OCI-LY7 (cell line): ENCODE data around the gene MCUB.

Experiments used
- CTCF ChIP-seq: fragments of 200-600 bp; sonication (generic); conservative IDR thresholded peaks from 2 replicates; pipeline ENCODE4 v1.5.1; 2014; ENCODE audit warnings: mild to moderate bottlenecking, antibody characterized with exemption, low read length, moderate library complexity, mixed read lengths
- EZH2phosphoT487 ChIP-seq: fragments of 200-600 bp; sonication (generic); IDR thresholded peaks from 2 replicates; pipeline ENCODE4 v1.6.1; 2018; ENCODE audit warnings: low read depth, borderline replicate concordance, mild to moderate bottlenecking, mixed run types, antibody characterized with exemption, low read length, moderate library complexity, mixed read lengths

DNA sequence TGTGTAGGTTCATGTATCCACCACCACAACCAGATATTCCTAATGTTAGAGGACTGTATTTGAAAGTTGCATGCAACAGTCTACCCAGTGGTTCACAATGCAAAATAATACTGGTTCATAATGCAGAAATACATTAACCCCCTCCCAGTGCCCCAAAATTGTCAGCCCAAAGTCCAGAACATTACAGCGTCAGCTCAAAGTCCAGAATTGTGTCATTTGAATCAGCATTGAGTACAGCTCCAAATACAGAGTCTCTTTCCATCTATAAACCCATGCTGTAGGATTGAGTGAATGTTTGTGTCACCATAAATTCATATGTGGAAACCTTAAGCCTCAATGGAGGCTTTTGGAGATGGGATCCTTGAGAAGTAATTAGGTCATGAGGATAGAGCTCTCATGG, 54.0 kb downstream of the MCUB start:
- TF ChIP-seq CTCF = no peak
- no peak for TF ChIP-seq EZH2phosphoT487
